Left ventricle myocardium superior (tissue), 1 donor: ENCODE measurements around the gene PPIE. TPM values are rescaled to one million over a fixed set of nuclear protein-coding genes. Genes with fewer than 3 reads are reported as not detected.
"Not testable (repeated sequence)": the region's sequence is repeated elsewhere in the genome, so short reads cannot be mapped to it uniquely, and the experiment has no call there.

Experiments
- ATAC-seq: fragments of 200-7000 bp; cut with Tn5 transposase; one replicate; pipeline ENCODE4 v1.9.1; 2020; ENCODE audit warnings: mild to moderate bottlenecking, moderate library complexity
- DNase-seq: peaks from one replicate; pipeline ENCODE4 v3.0.0-alpha.2; 2020
- intact Hi-C: fragments of 100-400 bp; cut with micrococcal nuclease; formaldehyde crosslinking; loops from one replicate; pipeline ENCODE4 v1.11.0; 2022
- total RNA-seq: library from RNA; stranded (reverse); fragmentation: NEBNext Ultra II Directional; extraction: Animal tissue kit (Norgen Biotek cat#: 25700); gene quantifications from one replicate; pipeline ENCODE4 v1.2.1, GENCODE V29; 2021
- donor health status: DM: no; HTN: yes; CAD: no; lungs with severe emphysema.

The PPIE gene
- total RNA-seq, 1 donor from 2014 or later = 33.7 TPM

DNA sequence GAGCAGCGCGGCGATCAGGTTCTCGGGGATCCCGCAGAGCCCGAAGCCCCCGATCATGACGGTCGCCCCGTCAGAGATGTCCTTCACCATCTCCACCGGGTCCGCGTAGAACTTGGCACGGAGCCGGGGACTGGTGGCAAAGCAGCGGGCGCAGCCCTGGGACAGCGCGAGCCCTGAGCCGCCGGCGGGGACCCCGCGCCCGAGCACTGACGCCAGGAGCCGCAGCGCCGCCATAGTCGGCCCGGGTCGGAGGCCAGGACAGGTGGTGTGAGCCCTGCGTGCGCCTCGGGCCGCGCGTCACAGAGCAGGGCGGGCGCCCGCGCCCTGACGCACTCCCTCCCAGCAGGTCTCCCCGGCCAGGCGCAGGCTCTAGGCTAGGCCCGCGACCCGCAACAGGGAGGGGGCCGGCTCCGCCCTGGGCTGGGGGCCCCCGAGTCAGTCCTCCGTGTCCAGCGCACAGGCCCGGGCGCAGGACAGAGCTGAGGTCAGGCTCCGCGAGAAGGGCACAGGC, 32.4 kb downstream of the PPIE start, which contains the start of gene OXCT2:
Gene OXCT2 (minus strand): TSS at position 327 of the 511 bp plus-strand sequence. CDS start 93 bp downstream, at position 234.
- ATAC-seq = peak; percentile 55
- DNase-seq, intact Hi-C loops: not testable (repeated sequence)

- ATAC-seq, intact Hi-C loops, DNase-seq: not testable (repeated sequence)
Measured at GRCh38 chr1:39773369-39773979, 34.8 kb downstream of the PPIE start.

DNA sequence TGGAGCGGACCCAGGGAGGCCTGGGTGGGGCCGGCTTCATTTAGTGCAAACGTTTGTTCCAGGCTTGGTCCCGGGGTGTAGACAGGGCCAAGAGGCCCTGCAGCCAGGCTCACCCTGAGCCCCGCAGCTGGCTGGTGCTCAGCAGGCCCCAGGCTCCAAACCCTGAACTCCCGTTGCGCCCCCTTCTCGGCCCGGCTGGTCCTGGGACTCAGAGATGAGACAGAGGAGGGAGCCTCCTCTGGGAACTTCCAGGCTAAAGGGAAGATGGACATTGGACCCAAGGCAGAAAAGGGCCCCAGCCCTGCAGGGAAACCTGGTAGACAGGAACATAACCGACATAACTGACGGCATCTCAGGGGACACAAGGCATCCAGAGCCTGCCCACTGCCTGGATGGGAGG, 36.5 kb downstream of the PPIE start:
- ATAC-seq, intact Hi-C loops, DNase-seq: not testable (repeated sequence)

GRCh38 chr1:39775676-39776399, 37.2 kb downstream of the PPIE start:
- ATAC-seq, DNase-seq, intact Hi-C loops: not testable (repeated sequence)

GRCh38 chr1:39776400-39776713, 37.7 kb downstream of the PPIE start:
- intact Hi-C loops = no loop called here
- no peak for ATAC-seq
- no peak for DNase-seq

- intact Hi-C loops = no loop called here
- ATAC-seq (no peak), DNase-seq (no peak)
Measured at GRCh38 chr1:39776886-39777285, 38.2 kb downstream of the PPIE start.

GRCh38 chr1:39777306-39777705, 38.6 kb downstream of the PPIE start:
- no peak for ATAC-seq

DNA sequence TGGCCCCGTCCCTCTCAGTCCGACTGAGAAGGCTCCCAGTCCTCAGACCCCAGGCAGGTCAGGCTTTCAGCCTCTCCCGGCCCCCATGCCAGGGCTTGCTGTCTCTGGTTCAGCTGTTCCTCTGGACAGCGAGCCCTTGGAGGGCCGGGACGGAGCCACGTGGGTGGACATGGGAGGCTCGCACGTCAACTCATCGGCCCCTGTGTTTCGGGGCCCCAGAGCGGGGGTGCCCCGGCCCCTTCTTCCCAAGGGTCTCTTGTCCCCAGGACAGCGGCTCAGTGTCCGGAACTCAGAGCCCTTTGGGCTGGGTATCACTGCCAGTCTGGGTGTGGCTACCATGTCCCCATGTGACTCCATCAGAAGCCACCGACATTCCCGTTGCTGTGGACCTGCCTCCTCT, 39.2 kb downstream of the PPIE start:
- intact Hi-C loops, ATAC-seq, DNase-seq: not testable (repeated sequence)

More at GRCh38 chr1:39777306-39777705, 38.6 kb downstream of the PPIE start:
- no peak for DNase-seq
- intact Hi-C loops = no loop called here

DNA sequence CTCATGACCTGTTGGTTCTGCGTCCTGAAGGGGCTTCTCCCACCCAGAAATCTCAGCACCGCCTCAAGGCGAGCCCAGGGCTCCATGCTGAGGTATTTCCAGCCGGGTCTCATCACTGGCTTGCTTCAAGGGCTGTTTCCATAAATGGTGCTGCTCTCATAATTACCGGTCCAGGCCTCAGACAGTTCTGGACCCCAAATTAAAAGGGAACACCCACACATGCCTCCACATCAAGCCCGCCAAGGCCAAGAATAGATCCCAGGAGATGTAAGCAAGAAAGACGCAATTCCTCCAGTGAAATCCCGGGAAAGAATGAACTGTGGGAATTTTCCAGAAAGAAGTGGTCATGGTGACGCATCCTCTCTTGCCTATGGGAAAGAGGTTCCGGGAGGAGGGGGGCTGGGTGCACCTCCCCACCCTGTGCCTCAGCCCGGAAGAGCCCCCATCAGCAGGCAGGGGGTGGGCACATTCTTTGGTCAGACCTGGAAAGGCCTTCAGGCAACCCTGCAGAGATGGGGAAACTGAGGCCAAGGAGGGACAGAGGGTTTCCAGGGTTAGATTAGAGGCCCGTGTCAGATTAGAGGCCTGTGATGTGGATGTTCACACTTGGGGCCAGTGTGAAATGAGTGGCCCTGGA, 39.9 kb downstream of the PPIE start:
- ATAC-seq, intact Hi-C loops, DNase-seq: not testable (repeated sequence)

- DNase-seq (no peak), ATAC-seq (no peak)
- intact Hi-C loops = no loop called here
Measured at GRCh38 chr1:39779137-39779536, 40.5 kb downstream of the PPIE start.

DNA sequence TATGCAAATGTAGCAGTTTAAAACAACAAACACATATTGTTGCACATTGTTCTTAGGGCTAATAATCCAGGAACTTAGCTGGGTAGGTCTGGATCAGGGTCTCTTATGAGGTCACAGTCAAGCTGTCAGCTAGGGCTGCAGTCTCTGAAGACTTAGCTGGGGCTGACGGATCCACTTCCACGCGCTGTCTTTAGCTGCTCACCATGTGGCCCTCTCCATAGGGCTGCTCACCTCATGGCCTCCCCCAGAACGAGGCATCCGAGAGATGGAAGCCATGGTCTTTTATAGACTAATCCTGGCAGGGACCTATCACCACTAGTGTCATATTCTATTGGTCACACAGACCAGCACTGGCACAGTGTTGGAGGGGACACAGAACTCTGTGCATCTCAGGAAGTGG, 41.1 kb downstream of the PPIE start:
- intact Hi-C loops = no loop called here
- no peak for DNase-seq
- ATAC-seq = no peak

GRCh38 chr1:39781349-39781715, 42.6 kb downstream of the PPIE start:
- ATAC-seq = no peak
- intact Hi-C loops = no loop called here

DNA sequence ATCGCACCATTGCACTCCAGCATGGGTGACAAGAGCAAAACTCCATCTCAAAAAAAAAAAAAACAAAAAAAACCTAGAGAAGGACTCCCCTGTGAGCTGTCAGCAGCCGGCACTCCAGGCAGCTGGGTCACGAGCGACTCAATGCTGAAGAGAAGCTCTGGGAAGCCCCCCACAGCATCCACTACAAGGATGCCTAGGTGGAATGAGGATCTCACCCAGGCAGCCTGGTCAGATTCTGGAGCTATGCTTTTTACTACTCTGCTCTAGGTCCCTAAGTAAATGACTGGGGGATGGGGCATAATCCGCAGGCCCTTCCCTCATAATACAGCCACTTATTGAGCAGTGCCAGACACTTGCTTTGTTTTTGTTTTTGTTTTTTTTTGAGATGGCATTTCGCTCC, 43.4 kb downstream of the PPIE start:
- no peak for ATAC-seq
- DNase-seq = no peak
- intact Hi-C loops = no loop called here

More at GRCh38 chr1:39781349-39781715, 42.6 kb downstream of the PPIE start:
- no peak for DNase-seq

DNA sequence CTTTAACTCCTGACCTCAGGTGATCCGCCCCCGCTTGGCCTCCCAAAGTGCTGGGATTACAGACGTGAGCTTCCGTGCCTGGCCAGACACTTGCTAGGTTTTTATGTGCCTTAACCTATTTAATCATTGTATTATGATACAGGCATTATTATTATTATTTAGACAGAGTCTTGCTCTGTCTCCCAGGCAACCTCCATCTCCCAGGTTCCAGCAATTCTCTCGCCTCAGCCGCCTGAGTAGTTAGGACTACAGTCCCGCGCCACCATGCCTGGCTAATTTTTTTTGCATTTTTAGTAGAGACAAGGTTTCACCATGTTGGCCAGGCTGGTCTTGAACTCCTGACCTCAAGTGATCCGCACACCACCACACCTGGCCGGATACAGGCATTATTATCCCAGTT, 44.0 kb downstream of the PPIE start:
- ATAC-seq, DNase-seq, intact Hi-C loops: not testable (repeated sequence)

- peak; percentile 9 for ATAC-seq
- DNase-seq, intact Hi-C loops: not testable (repeated sequence)
Measured at GRCh38 chr1:39786303-39787107, 47.8 kb downstream of the PPIE start.

- DNase-seq, intact Hi-C loops: not testable (repeated sequence)
Measured at GRCh38 chr1:39787108-39787375, 48.4 kb downstream of the PPIE start.

DNA sequence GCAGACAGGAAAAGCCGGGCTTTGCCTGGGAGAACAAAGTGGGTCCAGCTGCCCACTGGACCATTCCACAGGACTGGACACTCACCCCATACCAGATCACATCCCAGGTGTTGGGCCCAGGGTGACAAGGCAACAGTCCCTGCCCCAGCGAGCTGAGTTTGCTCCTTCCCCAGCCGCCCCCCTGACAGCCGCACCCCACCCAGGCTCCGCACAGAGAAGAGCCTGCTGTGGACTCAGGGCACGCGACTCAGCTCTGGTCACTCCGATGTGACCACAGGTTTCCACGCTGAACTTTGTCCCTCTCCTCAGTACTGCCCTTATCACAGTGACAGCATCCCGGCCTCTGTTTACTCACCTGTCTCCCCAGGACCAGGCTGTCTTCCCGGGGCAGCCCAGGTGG, 48.8 kb downstream of the PPIE start:
- no peak for ATAC-seq
- DNase-seq = no peak
- intact Hi-C loops = no loop called here

More at GRCh38 chr1:39787108-39787375, 48.4 kb downstream of the PPIE start:
- ATAC-seq = not testable (repeated sequence)

DNA sequence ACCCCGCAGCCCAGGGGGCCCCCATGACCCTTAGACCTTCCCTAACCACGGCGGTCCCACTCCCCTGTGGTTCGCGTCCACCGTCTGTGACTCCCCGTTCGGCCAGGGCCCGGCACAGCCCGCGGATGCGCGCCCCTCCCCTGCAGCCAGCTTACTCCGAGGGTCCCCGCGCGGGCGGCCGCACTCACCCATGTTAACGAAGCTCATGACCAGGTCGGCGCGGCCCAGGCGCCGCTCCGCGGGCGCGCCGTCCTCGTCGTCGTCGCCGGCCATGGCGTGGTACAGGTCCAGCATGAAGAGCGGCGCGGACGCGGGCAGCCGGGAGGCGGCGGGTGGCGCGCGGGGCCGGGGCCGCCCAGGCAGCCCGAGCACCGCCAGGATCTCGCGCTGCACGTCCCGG, 49.3 kb downstream of the PPIE start:
- DNase-seq, ATAC-seq, intact Hi-C loops: not testable (repeated sequence)

- intact Hi-C loops = no loop called here
- no peak for ATAC-seq
- DNase-seq = no peak
Measured at GRCh38 chr1:39788426-39788757, 49.7 kb downstream of the PPIE start.
